ENCODE data around the gene NSMF. TPM values are rescaled to one million over a fixed set of nuclear protein-coding genes. Genes with fewer than 3 reads are reported as not detected.

The NSMF gene
- total RNA-seq, 1 donor from 2014 or later: 11.6 TPM

DNA sequence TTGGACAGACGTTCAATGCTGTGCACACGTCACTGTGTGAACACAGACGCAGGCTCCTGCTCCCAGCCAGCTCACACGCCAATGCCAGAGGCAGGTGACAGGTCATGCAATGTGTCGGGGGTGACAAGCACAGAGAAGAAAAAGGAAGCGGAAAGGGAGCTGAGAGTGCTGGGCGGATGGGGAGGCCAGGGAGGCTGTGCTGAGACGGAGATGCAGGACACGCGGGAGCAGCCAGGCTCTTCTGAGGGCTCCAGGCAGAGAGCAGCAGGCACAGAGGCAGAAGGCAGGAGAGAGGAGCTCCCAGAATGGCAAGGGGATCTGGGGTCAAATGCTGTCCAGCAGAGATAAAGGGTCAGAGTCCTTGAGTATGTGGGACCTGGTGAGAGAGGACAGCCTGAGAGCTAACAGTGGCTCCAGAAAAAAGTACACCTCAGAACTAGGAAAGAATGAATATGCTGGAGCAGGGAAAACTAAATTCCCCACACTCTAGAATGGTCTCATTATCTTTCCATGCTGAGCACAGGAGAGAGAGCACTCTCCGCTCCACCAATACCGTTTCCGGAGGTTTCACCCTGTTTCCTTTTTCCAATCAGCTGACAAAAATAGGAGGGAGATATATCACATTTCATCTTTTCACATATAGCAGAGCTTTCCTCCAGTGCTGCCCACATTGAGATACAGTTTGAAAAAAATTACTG, 32.8 kb upstream of the NSMF start:
- DNase-seq: no peak

DNA sequence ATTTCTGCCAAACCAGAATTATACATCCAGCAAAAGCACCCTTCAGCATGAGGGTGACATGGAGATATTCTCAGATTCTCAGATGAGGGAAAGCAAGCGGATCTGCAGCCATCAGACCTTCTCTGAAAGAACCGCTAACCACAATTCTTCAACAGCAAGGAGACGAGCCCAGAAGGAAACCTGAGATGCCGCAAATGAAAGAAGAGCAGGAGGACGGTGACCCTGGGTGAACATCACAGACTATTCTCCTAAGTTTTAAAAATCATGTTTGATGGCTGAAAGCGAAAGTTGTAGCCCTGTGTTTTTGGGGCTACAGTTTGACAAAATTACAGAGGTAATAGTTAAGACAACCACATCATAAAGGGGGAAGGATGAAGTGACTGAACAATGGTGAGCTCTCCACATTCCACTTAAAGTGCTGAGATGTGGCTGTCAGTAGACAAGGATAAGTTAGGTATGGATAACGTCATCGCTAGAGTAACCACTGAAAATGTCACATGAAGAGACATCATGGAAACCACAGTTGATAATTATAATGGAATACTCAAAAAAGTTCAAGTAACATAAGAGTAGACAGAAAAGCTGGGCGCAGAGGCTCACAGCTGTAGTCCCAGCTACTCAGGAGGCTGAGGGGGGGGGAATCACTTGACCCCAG, 31.5 kb upstream of the NSMF start:
- no peak for DNase-seq

DNA sequence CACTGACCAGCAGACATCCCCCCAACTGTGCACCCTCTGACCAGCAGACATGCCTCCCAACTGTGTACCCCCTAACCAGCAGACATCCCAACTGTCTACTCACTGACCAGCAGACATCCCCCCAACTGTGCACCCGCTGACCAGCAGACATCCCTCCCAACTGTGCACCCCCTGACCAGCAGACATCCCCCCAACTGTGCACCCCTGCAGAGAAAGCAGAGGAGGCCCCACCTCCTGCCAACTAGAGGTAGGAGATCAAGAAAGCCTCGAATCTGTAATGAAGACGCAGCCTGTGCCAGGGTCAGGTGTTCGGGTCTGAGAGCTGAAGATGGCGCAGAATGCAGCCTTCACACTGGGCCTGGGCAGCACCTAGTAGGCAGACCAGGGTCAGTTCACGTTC, 29.8 kb upstream of the NSMF start:
- no peak for DNase-seq

DNA sequence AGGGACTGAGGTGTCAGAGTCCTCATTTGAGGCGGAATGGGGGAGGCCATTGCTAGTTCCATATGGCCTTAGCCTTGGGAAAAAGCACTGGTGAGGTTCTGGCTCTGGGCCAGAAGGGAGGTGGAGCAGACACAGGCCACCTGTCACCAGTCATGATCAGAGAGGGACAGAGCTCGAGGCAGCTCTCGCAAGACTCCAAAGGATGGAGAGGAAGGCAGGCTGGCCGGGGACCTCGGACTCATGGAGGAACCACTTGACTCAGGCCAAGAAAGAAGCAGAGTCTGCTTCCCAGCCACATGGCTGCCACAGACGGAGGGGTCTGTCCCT, 29.2 kb upstream of the NSMF start:
- no peak for DNase-seq

DNA sequence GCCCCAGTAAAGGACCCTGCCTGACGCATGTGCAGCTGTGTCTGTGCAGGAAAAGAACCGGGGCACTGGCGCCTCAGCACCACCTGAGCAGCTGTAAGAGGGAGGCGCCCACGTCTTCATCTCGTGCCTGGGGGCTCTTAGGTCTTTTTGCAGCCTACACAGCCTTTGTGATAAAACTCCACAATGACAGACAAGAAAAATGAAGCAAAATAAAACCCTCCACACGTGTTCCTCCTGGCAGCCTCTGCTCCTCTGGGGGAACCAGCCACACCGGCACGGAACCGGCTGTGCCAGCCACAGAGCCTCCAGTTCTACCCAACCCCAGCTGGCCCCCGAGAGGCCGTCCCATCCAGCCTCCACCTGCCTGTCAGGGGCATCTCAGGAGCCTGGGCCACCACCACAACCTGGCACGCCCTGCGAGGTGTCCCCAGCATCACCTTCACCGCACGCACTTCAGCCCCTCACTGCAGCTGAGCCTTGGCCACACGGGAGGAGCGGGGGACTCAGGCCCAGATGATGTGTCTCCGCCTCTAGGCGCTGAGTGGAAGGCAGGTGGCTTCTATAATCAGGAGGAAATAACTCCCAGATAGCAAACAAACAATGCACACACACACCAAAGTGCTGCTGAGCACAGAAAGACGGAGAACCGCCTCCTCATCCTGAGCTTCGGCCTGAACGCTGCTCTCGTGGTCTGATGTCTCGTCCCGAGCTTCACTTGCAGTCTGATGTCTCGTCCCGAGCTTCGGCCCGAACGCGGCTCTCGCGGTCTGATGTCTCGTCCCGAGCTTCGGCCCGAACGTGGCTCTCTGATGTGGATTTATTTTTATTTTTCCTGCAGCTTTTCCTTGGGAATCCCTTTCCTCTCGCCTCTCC, 28.6 kb upstream of the NSMF start:
- no peak for DNase-seq

DNA sequence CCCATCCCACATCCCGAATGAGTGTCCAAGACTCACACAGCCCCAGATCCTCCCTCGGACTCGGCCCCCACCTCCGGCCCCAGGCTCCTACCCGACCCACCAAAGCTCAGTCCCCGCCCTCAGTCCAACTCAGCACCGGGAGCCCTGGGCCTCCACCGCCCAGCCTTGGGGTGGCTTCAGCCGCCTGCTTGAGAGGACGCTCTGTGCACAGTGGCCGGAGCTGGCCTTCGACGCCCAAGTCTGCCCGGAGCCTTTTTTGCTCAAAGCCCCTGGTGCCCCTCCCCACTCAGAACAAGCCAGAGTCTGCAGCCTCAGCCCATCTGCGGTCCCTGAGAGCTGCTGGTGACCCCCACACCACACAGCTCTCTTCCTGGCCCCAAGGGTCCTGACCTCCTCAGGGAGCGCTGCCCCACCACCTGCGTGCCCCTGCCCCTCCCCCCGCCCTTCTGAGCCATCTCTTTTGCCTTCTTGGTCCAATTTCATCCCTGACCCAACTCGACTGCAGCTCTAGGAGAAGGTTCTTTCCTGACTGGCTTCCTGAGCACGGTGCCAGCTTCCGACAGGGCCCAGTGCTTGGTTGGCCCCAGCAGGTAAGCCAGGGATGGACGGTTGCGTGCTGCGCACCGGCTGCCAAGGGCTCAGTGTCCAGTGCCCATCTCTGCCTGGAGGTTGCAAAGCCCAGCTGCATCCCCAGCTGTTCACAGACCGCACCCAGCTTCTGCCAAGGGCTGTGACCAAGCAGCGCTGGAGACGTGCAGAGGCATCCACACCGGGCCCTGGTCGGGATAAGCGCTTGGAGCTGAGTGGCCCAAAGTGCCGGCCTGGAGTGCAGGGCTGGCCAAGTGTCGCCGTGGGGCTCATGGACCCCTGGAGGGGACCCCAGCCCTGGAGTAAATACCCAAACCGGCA, 27.7 kb upstream of the NSMF start:
- DNase-seq: no peak

DNA sequence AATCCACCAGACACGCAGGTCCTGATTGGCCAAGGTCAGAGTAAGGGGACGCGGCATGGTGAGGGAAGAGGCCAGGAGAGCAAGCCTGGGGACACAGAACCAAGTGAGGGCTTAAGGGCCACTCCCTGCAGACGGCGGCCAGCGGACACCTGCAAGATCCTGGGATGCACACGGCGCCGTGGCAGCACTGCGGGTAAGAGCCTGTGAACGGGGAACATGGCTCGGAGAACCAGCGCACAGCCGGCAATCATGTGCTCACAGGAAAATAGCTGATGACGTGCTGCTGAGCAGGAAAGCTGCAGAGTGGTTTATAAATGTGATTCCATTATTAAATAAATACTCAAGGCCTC, 27.0 kb upstream of the NSMF start:
- DNase-seq: no peak

DNA sequence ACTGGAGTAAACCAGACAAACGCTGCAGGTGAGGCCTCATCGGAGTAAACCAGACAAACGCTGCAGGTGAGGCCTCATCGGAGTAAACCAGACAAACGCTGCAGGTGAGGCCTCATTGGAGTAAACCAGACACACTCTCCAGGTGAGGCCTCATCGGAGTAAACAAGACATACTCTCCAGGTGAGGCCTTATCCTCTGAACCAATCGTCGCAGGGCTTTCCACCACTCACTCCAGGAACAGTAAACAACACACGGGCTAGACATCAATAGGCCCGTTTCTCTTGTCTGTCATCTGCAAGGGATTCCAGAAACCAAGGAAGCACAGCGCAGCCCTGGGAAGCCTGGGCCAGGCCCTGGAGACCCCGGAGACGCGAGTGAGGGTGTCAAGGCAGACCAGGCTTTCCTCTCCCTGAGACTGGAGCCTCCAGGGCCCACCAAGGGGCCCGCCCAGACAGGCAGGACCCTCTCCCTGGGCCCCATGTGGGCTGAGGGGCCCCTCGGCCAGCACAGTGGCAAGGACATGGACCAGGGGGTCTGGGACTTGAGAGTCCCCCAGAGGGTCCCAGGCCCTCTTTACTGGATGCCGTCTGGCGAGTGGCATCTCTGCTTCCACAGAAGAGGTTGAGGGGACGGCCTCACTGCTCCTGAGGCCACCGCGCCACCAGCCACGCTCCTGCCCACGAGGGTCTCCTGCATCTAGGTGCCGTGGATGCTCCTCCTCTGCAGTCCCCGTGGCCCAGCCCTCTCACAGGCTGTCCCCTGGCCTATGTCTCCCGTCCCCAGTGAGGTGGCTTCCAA, 26.4 kb upstream of the NSMF start:
- no peak for DNase-seq

DNA sequence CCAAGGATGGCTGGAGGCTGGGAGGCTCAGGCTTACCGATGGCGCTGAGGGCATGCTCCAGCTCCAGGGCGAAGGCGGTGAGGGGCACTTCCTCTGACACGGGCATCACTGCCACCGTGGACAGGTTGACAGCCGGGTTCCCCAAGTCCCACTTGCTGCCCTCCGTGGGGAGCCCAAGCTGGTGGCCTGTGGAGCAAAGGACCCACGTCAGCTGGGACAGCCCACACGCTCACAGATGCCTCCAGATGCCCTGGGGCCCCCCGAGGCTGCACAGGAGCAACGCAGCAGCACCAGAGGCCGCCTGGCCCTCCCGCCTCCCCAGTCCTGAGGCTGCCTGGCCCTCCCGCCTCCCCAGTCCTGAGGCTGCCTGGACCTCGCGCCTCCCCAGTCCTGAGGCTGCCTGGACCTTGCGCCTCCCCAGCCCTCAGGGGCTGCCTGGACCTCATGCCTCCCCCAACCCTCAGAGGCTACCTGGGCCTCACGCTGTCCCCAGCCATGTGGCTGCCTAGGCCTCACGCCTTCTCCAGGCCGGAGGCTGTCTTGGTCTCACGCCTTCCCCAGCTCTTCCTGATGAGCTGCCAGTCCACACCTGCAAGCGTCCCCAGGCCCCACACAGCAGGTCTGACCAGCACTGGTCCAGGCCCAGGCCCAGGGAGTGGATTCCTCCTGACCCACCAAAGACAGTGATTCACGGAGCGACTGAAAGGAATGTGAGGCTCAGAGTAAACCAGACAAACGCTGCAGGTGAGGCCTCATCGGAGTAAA, 25.6 kb upstream of the NSMF start:
- no peak for DNase-seq

DNA sequence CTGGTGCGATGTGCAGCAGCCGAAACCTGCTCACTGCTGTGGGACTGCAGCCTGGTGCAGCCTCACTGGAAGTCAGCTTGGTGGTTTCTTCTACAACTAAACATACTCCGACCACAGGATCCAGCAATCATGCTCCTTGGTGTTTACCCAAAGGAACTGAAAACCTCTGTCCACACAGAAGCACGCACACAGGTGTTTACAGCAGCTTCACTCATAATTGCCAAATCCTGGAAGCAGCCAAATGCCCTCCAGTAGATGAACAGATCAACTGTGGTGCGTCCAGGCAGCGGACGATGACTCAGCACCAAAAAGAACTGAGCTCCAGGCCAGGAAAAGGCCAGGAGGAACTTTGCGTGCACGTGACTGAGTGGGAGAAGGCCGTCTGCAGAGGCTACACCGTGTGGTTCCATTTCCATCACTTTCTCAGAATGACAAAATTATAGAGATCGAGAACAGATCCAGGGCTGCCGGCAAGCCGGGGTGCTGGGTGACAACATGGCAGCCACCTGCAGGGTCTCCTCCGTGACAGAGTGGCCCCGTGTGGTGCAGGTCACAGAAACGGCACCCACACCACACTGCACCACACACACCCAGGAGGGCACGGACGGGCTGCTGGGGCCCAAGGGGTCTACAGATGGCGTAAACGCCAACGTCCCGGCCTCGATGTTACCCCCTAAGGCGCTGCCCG, 23.1 kb upstream of the NSMF start:
- no peak for DNase-seq

DNA sequence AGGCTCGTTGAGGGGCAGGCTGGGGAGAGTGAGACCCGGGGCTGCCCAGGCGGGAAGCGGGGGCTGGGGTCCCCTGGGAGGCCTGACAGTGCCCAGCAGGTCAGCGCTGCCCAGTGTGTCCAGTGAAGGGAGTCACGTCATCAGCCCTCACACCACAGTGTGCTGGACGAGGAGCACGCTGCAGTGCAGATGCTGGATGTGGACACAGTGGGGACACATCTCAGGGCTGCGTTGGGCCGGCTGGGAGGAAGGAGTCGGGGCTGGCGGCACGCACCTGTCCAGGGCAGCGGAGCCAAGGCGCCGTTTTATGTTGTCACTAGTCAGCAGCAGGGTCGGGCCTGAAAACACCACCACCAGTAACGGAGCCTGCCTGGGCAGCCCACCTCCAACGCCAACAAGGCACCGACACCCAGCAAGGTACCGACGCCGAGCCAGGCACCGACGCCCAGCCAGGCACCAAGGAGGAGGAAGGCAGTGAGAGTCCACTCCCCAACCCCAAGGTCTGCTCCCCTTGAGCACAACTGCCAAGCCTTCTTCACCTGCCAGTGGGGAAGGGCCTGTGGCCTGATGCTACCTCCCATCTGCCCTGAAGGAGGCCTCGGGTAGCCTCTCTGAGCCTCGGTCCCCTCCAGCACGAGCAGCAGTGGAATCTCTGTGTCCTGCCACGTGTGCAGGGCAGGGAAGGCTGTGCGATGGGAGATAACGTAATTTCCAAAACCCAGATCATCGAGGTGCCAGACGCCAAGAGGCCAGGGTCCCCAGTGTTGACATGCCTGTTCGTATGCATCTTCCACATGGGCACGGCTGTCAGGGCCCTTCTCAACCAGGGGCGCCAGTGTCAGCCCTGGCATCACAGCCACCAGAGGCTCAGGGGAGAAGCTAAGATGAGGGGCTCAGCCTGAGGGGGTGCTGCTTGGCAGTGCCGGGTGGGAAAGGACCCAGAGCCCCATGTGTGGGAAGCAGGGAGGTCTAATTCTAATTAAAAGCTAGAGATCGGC, 21.9 kb upstream of the NSMF start:
- DNase-seq: no peak

DNA sequence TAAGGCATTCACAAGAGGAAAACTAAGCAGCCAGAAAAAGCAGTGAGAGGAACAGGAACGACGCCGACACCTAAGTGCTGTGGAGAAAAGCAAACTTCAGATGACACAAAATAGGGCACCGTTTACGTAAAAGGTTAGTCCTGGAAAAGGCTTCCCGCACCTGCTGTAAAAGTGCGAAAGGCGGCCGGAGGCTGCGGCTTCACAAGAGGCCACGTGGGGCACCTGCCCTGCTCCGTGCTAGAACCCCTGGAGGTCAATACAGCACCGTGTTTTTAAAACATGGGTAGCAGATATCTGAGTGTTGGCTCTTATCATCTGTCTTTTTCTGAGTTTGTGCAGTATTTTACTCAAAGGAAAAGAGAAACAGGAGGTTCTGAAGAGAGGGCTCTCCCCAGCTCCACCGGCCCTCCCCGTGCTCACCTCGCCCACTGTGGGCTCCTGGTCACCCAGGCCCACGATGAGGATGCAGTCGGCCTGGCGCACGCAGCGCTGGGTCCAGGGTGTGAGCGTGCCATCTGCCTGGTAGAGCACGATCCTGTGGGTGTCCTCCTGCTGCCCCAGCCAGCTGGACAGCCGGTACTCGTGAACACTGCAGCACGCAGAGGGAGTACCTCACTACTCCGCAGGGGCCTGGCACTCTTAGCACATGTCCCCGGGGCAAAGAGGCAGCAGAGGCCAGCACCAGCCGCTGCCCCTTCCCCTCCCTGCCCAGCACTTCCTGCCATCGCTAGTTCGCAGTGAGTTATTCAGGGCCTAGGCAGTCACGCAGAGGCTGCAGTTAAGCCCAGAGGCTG, 21.0 kb upstream of the NSMF start:
- no peak for DNase-seq

DNA sequence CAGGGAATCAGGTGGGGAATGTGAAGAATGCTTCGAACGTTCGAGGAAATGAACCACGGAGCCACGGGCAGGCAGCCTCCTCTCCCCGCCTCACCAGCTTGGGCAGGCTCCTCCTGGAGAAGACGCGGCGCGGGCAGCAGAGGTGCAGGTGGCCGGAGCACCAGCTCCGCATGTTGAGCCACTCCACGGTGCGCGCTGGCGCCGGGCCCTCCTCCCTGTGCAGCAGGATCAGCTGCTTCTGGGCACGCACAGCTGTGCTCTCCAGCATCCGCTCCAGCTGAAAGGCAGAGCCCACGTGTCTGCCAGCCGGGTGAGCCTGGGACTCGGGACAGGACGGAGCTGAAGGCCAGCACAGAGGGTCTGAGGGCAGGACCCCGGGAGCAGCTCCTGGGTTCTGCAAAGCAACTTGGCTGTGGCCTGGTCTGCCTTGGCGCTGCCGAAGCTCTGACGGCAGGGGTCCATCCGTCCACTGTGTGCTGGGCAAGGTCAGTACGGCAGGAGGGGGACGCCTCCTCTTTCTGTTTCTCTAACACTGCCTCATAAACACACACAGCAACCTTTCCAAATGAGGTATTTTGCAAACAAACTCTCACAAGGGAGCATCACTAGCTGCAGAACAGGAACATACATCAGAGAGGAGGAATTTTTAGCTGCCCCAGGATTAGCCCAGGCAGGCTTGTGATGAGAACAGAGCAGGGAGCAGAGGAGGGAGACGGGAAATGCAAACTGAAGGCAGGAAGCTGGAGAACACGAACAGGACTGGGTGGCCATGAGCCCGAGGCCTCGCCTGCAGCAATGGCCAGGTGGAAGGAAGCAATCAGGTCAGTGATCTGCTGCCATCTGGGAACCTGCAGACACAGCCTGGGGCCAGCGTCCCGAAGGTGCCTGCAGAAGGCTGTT, 20.1 kb upstream of the NSMF start:
- DNase-seq: no peak

DNA sequence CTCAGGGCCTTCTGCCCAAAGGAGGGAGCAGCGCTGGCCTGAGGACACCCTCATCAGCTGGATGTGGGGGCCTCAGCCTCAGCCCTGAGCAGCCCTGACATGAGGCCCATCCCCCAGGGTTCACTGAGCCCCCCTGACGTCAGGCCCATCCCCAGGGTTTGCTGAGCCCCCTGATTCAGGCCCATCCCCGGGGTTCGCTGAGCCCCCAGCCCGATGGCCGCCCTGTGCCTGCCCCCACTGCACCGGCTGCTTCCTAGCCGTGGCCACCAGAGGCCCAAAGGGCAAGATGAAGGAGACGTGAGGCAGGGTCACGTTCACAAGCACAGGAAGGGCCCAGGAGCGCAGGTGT, 19.5 kb upstream of the NSMF start:
- DNase-seq: no peak

DNA sequence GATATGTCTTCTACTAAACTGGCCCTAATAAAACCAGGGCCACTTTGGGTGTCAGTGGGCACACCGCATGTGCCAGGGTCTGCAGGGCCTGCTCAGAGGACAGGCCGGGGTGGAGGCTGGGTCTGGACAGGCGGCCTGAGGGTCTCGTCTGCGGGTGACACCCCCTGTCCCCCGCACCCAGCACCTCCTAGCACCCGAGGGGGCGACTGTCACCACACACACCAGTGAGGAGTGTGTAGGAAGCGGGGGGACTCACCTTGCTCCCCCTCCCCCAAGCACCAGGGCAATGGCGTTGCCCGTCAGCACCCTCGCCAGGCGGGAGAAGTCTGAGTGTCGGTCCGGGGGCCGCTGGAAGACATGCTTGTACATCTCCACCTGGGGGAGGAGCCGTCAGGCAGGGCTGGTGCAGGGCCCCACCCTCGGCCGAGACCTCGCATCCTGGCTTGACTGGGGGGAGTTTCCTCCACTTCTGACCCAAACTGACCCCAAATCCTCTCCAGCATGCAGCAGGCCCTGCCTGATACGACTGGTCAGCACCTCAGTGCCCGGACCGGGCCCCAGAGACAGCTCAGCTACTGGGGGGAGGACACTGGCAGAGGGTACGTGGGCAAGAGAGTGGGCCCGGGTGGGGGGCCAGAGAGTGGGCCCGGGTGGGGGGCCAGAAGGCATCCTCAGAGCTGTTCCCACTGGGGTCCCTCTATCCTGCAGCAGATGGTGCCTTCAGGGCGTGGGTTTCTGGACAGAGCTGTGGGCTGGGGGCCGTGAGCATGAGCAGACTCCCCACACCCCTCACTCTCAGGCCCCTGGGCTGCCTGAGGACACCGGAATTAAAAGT, 18.9 kb upstream of the NSMF start:
- no peak for DNase-seq

DNA sequence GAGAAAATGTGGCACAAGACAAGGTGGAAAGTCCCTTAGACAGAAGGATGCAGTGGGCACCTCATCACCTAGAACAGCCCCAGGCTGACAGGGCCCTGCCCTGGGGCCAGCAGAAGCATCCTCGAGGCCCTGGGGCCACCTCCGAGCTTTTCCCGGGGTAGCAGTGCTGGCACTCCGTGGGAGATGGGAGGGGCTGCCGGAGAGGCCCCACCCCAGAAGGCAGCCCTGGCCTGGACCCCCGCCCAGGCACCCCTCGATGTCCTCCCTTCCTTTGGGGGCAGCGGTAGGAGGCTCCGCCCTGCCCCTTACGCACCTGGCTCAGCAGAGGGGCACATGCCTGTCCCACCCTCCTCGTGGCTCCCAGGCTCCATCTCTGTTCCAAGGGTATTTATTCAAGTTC, 17.7 kb upstream of the NSMF start:
- DNase-seq: no peak

Data from skin of body (tissue), 2 donors.